Measurements from ENCODE around the gene PLXND1.
A peak's percentile ranks its signal among the peaks of the same experiment; 100 is the strongest.
"Not testable (repeated sequence)": the region's sequence is repeated elsewhere in the genome, so short reads cannot be mapped to it uniquely, and the experiment has no call there.

The PLXND1 gene, protein sequence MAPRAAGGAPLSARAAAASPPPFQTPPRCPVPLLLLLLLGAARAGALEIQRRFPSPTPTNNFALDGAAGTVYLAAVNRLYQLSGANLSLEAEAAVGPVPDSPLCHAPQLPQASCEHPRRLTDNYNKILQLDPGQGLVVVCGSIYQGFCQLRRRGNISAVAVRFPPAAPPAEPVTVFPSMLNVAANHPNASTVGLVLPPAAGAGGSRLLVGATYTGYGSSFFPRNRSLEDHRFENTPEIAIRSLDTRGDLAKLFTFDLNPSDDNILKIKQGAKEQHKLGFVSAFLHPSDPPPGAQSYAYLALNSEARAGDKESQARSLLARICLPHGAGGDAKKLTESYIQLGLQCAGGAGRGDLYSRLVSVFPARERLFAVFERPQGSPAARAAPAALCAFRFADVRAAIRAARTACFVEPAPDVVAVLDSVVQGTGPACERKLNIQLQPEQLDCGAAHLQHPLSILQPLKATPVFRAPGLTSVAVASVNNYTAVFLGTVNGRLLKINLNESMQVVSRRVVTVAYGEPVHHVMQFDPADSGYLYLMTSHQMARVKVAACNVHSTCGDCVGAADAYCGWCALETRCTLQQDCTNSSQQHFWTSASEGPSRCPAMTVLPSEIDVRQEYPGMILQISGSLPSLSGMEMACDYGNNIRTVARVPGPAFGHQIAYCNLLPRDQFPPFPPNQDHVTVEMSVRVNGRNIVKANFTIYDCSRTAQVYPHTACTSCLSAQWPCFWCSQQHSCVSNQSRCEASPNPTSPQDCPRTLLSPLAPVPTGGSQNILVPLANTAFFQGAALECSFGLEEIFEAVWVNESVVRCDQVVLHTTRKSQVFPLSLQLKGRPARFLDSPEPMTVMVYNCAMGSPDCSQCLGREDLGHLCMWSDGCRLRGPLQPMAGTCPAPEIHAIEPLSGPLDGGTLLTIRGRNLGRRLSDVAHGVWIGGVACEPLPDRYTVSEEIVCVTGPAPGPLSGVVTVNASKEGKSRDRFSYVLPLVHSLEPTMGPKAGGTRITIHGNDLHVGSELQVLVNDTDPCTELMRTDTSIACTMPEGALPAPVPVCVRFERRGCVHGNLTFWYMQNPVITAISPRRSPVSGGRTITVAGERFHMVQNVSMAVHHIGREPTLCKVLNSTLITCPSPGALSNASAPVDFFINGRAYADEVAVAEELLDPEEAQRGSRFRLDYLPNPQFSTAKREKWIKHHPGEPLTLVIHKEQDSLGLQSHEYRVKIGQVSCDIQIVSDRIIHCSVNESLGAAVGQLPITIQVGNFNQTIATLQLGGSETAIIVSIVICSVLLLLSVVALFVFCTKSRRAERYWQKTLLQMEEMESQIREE (N-terminal part only)

DNA sequence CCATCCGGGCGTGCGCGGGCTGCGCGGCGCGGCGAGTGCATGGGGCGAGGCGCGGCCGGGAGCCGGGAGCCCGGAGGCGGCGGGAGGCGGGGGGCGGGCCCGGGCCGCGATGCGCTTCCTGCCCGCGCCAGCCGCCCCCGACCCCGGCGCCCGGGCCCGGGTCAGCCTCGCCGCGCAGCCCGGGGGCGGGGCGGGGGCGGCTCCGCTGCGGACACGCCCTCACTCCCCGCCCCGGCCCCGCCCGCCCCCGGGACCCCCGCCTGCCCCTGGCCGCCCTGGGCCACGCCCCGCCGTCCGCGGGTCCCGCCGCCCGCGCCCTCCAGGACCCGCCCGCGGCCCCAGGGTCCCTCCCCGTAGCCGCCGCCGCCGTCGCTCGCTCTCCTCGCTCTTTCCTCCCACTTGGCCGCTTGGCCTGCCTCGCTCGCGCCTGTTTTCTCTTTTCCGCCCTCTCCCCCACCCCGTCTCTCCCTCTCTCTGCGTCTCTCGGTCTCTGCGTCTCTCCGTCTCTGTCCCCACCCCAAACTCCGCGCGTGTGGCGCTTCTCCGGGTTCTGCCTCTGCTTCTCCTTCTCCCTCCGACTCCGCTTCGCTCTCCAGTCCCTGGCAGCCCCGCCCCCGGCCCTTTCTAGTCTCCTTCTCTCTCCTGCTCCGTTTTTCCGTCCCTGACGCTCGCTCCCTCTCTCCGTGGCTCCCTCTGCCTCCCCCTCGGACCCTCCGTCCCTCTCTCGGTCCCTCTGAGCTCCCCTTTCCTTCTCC, at the start of gene PLXND1:
TSS of gene PLXND1 (minus strand) at position 41 of the 755 bp plus-strand sequence. CDS start at position 4, 37 bp downstream.
- peak; percentile 50 for DNase-seq

DNA sequence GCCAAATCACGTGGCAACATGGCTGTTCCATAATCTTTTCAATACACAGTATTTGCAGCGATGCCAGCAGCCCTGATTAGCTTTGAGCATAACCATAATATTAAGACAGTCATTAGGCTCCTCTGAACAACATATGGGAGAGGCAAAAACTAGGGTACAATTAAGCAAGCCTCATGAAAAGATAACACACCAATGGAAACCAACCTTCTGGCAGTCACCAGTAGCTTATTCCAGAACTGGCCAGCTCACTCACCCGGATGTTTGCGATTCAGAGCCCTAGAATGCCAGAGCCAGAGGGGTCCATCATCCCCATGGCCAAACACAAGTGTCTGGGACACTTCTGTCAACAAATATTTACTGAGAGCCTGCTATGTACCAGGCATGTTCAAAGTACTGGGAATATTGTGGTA, 48.8 kb upstream of the PLXND1 start:
- DNase-seq = no peak

DNA sequence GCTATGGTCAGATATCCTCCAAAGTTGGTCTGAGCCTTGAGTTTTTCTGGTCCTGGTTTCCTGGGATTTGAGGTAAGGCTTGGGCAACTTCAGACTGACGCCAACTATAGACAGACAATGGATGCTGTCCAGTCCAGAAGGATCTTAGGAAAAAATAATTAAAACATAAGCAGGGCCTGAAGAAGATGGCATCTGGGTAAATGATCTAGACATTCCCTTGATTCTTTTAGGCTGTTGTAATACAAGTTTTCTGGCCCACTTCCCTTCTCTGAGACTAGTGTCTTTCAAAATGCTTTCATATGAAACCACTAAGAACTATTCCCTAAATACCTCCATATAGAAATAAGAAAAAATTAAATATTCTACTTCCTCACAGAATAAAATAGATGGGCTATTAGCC, 47.7 kb upstream of the PLXND1 start:
- no peak for DNase-seq

DNA sequence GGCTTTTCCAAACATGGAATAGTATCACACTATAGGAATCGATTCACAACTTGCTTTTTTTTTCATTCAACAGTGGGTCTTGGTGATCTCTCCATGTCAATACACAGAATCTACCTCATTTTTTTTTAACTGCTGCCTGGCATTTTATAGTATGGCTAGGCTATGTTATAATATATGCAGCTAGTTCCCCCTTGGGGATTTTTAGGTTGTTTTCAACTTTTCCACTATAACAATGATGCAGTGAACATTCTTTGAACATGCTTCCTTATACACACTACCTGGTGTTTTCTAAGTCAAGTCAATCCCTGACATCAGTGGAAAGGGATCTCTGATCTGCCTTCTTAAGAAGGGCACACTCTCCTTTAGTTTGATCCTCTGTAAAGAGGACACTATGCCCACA, 46.5 kb upstream of the PLXND1 start:
- no peak for DNase-seq

DNA sequence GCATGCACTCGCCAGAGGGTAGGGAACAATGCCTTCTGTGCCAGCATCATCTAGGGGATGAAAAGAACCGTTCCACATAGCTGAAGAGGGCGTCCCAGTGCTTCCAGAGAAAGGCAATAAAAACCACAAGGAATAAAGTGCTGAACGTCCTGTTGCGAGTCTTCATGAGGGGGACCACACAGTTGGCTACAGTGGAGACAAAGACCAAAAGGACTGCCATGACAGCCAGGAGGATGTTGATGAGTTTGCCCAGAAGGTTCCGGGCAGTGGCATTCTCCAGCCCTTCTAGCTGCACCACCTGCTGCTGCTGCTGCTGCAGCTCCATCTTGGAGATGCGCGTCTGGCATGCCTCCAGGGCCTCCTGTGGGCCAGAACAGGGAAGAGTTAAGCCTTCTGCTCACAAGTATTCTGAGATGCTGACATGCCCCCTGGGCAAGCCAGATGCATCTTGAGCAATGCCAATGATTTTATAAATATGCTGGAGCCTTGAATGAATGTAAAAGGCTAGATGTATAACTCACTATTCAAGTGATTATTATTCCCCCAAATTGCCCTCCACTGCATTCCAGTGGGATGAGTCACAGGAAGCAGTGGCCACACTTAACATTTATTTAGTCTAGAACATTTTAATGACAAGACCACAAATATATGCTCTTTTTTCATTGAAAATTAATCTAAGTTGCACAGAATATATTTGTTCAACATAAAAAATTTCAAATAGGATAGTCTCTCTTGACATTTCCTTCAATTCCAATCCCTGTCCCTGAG, 45.1 kb upstream of the PLXND1 start:
- no peak for DNase-seq

DNA sequence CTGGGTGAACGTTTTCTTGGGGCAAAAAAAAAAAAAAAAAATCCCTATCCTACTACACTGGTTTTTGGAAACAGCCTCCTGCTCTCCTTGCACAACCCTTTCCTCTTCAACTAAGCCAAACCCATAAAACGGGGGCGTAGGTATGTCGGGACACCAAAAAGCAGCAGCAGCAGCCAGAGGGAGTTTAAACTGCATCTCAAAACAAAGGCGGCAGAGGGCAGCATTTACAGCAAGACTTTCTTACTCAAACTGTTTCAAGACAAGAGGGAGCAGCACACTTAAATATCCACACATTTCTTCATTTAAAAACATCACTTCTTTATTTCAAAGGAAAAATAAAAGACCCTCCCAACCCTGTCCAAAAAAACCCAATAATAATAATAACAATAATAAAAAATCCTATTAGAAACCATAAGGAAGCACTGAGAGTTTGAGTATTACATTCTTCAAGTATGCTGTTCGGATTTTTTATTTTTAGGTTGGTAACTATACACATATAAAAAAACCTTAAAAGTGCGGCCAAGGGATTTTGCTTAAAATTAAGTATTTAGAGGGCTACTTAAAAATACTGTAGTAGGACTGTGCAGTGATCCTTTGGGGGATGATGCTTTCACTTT, 43.9 kb upstream of the PLXND1 start:
- peak; percentile 56 for DNase-seq

DNA sequence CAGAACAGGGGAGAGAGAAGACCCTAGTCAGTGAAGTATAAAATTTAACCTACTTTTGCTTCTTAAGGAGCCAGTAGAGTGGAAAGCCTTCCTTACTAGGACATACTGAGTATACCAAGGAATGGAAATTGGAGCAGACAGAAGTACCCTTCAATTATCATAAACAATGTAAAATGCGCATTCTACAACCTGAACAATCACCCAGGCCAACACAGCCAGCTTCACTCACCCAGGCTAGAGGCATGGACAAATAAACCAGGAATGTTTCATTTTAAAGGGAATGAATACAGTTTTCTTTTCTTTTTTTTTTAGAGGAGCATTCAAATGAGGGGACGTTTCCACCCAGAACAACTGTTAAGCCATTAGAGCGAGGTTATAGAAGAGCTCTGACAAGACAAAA, 41.9 kb upstream of the PLXND1 start:
- DNase-seq = no peak

DNA sequence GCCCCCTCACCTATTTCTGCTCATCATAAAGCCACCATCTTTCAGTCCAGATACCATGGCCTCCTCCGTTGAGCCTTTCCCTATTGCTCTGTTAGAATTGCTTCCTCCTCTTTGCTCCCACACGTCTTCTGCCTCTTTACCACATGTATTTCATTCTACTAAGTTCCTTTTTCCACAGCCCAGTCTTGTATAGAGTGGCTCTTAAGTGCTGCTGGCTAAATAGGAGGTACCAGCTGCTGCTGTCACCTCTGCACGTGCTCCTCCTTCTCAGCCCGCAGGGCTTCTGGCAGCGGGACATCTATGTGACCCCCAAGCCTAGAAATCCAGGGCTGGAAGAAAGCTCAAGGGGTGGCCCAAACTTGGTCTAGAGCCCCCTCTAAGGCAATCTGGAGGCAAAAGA, 38.8 kb upstream of the PLXND1 start:
- no peak for DNase-seq

DNA sequence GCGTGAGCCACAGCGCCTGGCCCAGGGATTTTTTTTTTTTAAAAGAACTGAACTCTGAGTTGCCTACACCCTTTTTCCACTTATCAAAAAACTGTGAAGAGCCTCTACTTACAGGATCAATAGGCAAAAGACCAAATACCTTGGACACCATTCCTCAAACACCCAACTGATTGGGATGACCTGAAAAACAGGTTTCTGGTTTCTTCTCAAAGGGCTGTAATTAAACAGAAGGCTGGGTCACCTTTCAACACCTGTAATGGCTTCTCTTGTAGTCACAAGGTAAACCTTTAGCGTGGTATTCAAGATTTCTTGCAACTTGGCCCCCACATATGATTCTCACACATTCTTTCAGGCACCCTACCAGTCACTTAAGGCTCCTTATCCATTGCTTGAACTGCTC, 38.4 kb upstream of the PLXND1 start:
- DNase-seq = no peak

DNA sequence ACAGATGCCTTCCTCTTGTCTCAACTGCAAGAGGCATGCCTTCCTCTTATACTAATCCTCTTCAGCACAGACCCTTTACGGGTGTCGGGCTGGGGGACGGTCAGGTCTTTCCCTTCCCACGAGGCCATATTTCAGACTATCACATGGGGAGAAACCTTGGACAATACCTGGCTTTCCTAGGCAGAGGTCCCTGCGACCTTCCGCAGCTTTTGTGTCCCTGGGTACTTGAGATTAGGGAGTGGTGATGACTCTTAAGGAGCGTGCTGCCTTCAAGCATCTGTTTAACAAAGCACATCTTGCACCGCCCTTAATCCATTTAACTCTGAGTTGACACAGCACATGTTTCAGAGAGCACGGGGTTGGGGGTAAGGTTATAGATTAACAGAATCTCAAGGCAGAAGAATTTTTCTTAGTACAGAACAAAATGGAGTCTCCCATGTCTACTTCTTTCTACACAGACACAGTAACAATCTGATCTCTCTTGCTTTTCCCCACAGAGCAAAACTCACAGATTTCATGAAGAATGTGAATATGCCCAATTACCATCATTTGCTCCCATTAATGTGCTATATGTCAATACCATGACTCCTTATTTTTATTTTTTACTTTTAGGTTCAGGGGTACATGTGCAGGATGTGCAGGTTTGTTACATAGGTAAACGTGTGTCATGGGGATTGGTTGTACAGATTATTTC, 35.2 kb upstream of the PLXND1 start:
- DNase-seq = not testable (repeated sequence)

DNA sequence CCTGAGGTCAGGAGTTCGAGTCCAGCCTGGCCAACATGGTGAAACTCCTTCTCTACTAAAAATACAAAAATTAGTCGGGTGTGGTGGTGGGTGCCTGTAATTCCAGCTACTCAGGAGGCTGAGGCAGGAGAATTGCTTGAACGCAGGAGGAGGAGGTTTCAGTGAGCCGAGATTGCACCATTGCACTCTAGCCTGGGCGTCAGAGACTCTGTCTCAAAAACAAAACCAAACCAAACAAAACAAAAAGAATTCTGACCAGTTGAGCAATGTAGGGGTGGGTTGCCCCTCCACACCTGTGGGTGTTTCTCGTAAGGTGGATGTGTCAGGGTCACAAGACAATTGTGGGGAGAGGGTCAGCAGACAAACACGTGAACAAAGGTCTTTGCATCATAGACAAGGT, 34.5 kb upstream of the PLXND1 start:
- not testable (repeated sequence) for DNase-seq

DNA sequence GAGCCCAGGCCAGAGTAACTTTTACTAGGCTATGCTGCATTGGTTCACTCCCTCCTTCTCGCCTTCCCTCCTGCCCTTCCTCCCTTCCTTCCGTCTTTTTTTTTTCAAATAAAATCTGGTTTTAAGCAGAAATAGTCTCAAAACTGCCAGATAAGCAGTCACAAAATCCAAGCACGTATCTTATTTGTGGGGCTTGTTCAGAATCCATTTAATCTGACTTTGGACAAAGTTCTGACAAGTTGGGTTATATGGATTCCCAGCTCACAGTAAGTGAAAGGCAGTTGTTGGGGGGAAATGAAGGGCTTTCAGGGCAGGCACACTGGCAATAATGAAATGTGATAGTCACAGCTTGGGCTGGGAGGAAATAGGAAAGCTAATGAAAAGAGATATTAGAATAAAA, 32.0 kb upstream of the PLXND1 start:
- DNase-seq = no peak

DNA sequence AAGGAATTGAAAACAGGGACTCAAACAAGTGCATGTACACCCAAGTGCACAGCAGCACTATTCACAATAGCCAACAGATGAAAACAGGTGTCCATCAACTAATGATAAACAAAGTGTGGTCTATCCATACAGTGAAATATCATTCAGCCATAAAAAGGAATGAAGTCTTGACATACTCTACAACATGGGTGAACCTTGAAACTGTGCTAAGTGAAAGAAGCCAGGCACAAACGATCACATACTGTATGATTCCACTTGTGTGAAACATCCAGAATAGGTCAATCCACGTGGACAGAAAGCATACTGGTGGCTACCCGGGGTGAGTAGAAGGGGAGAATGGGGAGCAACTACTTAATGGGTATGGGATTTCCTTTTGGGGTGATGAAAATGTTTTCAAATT, 29.6 kb upstream of the PLXND1 start:
- no peak for DNase-seq

DNA sequence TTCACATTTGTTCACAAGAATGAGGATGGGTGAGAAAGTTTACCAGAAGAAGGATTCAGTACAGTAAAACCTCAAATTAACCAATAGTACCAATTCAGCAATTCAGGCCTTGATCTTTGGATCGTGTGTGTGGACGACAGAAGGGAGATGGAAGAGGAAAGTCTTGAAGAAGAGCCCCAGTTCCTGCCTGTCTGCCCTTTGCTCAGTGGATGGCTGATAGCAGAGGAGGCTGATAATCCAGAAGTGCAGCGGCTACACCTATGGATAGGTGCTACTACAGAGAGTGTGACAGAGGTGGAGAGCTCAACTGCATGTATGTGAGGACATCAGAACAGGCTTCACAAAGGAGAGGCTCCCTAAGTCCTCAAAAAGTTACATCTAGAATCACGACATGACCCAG, 29.2 kb upstream of the PLXND1 start:
- DNase-seq = no peak

DNA sequence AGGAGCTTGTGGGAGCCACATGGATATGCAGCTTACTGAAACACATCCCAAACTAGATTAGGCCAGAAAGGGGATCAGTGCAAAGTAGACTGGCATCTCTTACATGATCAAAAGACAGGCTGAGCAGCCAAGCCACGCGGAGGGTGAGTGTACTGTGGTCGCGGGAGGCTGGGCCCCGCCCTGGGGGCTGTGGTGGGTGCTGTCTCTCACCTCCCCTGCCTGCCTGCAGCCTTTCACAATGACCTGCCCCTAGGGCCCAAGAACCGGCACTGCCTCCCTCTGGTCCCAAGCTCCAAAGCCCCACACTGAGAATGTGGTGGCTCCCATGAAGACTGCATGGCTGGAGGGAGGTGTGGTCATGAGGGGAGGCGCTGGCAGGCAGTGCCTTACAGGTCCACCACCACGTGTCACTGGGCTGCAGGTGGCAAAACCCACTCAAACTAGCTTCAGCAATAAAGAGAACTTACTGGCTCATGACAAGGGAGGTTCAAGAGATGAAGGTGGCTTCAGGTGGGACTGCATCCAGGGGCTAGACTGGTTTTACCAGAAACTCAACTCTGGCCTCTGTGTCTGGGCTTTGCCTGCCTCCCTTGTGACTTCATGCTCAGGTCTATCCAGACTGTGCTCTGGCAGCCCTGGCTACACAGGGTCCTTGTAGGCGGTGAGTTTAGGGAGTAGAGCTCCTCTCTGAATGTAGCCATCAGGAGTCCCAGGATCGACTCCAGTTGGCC, 27.4 kb upstream of the PLXND1 start:
- no peak for DNase-seq

DNA sequence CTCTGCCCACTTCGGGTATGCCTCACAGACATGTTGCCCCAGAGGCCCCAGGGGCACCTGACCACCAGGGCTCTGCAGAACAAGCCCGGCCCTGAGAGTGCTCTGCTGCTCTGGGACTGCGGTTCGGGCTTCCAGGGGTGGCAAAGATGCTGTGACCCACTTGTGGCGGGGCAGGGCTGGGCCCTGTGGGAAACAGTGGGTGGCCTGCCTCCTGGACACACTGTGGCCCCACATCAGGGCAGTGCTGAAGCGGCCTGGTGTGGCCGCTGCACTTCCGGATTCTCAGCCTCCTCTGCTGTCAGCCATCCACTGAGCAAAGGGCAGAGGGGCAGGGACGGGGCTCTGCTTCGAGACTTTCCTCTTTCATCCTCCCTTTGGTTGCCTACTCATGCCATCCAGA, 26.5 kb upstream of the PLXND1 start:
- DNase-seq = no peak

DNA sequence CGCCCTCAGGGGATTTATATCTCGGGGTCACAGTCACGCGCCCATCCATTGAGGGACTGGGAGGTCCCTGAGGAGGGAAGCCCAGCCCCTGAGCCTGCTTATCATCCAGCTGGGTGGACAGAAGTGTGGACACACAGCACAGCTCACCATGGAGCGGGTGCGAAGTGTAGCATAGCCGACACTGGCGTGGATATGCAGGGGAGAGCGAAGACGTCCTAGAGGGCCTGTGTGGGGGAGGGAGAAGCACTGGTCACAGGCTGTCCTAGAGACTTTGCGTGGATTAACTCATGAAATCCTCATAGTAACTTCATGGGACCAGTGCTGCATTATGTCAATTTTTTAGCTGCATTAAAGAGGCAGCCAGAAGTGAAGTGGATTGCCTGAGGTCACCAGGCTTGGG, 26.1 kb upstream of the PLXND1 start:
- DNase-seq = no peak

DNA sequence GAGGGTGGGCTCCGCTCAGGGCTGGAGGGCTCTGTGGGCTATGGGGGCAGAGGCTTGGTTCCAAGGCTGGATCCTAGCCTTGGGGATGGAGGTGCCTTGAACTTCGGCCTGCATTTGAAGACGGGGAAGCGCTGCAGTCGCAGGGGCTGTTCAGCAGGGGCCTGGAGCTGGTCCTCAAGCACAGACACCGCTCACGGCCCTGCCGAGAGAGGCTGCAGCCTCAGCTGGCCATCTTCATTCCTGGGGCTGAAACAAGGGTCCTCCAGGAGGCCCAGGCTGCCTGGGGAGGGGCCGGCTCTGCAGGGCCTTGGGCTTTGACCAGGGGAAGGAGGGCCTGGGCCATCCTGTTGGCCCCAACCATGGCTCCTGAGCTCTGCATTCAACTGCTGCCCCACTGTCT, 25.6 kb upstream of the PLXND1 start:
- no peak for DNase-seq

DNA sequence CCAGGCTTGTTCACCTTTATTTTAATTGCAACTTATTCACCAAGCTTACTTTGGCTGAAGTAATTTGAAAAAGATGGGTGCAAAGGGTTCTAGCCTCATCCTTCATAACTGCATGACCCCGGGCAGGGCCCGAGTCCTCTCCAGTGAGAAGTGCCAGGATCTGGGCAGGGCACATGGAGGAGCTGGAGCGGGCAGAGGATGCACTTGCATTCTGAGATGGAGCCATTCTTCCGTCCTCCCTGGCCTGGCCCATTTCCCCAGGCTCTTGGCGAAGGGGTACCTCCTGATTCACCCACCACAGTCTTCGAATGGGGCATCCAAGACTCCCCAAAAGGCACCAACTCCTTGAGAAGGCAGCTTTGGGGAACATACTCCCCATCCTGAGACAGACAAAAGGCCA, 22.5 kb upstream of the PLXND1 start:
- no peak for DNase-seq

DNA sequence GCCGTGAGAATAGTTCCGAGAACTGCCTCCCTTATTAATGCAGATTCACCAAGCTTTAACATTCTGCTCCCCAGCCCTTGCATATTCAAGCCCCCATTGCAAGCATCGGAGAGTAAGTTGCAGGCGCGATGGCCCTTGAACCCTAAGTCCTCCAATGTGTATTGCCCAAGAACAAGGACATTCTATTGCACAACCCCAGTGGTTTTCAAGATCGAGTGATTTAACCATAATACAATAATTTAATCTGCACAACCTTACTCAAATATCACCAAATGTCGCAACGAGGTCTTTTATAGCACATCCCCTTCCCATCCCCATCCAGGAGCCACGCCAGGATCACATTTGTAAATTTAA, 21.7 kb upstream of the PLXND1 start:
- DNase-seq = no peak

Data from NCI-H1694 (cell line).